Thoracic aorta (tissue), 2 donors: ENCODE measurements around the gene NFXL1. TPM values are rescaled to one million over a fixed set of nuclear protein-coding genes. Genes with fewer than 3 reads are reported as not detected.

Experiments
- ATAC-seq: fragments of 150-250 bp; one replicate; pipeline ENCODE4 v1.8.0; 2017; ENCODE audit warnings: low read depth; ENCODE audit not compliant: insufficient number of reproducible peaks, low FRiP score
- DNase-seq: peaks from one replicate; pipeline ENCODE4 v3.0.0-alpha.2; 2020; ENCODE audit warnings: low spot score
- H3K27ac ChIP-seq, 2 donors: fragments of 200-600 bp; sonication (generic); 1 replicate in 1 of 2; 2 replicates in 1 of 2; pipeline ENCODE4 v1.5.1; 2016; ENCODE audit warnings: mild to moderate bottlenecking in 2 of 2, moderate library complexity in 2 of 2
- H3K27me3 ChIP-seq: fragments of 200-600 bp; sonication (generic); replicated peaks from 2 replicates; pipeline ENCODE4 v1.6.0; 2016; ENCODE audit warnings: mild to moderate bottlenecking; ENCODE audit not compliant: insufficient read depth
- H3K36me3 ChIP-seq: fragments of 200-600 bp; sonication (generic); one replicate; pipeline ENCODE4 v1.5.1; 2016
- H3K4me1 ChIP-seq, 2 donors: fragments of 200-600 bp; sonication (generic); 1 replicate in 1 of 2; 2 replicates in 1 of 2; pipeline versions ENCODE4 v1.5.1 to v1.6.0; 2016; ENCODE audit warnings: low read depth in 2 of 2, mild to moderate bottlenecking in 1 of 2; ENCODE audit not compliant: control insufficient read depth in 1 of 2
- H3K4me3 ChIP-seq: fragments of 200-600 bp; sonication (generic); 2 replicates; pipeline ENCODE4 v1.5.1; 2016; ENCODE audit warnings: mild to moderate bottlenecking
- H3K9me3 ChIP-seq: fragments of 200-600 bp; sonication (generic); 2 replicates; pipeline ENCODE4 v1.5.1; 2016
- total RNA-seq, 2 donors: library from RNA; depleted of rRNA; stranded (reverse); fragments of >200 nt; gene quantifications; one replicate each; pipeline versions ENCODE4 v1.1.0 to v1.2.3, GENCODE V29; 2016
- TF ChIP-seq, protein P1 (sequence below): fragments of 200-600 bp; sonication (generic); IDR thresholded peaks from one replicate; pipeline ENCODE4 v1.5.1; 2019; ENCODE audit warnings: antibody characterized with exemption

The NFXL1 gene
- total RNA-seq, 2 donors from 2014 or later: 5.6 to 13.1 TPM

DNA sequence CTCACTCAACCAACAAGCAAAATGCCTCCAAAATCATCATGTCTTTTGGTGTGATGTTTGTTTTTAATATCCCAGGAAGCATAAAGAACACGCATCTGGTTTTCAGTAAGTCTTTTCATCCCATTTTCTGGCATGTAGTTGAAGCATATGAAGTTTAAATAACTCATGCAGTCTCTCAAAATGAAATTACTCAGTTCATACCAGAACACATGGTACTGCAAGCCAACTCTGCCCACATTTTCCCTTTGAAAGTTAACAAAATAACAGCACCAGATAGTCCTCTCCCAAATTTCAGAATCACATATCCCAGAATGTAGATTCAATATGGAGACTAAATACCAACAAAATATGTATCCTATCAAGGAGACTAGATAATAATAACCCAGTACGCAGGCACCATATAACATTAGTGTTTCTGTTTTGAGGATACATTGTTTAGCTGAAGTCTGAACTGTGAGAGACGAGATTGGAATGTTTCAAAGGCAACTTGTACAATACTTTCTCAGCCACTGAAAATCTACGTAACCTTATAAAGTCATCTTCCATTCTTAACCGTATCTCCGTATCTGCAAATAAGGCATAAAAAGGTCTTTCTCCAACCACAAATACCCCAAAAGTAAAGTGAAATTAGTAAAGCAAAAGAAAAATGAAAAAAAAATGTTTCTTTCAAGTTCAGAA is 99.6 kb downstream of the NFXL1 start:
- H3K27me3 ChIP-seq: no peaks in the 10 kb centered on the region
- no peak for ATAC-seq
- no peak for DNase-seq
- TF ChIP-seq, protein P1, sequence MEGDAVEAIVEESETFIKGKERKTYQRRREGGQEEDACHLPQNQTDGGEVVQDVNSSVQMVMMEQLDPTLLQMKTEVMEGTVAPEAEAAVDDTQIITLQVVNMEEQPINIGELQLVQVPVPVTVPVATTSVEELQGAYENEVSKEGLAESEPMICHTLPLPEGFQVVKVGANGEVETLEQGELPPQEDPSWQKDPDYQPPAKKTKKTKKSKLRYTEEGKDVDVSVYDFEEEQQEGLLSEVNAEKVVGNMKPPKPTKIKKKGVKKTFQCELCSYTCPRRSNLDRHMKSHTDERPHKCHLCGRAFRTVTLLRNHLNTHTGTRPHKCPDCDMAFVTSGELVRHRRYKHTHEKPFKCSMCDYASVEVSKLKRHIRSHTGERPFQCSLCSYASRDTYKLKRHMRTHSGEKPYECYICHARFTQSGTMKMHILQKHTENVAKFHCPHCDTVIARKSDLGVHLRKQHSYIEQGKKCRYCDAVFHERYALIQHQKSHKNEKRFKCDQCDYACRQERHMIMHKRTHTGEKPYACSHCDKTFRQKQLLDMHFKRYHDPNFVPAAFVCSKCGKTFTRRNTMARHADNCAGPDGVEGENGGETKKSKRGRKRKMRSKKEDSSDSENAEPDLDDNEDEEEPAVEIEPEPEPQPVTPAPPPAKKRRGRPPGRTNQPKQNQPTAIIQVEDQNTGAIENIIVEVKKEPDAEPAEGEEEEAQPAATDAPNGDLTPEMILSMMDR: no peak
- no peak overlapping the region for H3K4me3 ChIP-seq
- H3K36me3 ChIP-seq: no peaks in the 10 kb centered on the region
- H3K9me3 ChIP-seq: no peaks in the 10 kb centered on the region
- no peaks in the 10 kb centered on the region for H3K4me1 ChIP-seq
- H3K27ac ChIP-seq: no peak overlapping the region

DNA sequence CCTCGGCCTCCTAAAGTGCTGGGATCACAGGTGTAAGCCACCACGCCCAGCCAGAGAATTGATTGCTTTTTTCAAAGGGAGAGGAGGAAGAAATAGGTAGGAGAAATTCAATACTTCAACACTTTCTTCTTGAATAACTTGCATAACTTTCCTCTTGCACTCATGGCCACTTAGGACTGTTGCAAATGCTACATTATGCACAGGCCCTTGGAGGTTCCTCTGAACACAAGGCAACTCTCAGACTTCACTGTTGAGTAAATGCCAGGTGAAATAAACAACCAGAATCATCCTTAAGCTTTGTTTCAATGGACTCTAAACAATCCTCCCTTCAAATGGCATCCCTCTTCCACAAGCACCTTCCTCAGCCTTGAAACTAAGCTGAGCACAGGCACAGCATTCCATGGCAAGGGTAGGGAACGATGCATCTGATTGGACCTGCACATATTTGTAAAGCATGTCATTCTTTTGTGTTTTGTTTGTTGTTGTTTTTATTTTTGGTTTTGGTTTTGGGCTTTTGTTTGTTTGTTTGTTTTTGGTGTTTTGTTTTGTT is 104.7 kb downstream of the NFXL1 start:
- no peak for ATAC-seq
- Histone ChIP-seq H3K4me3 (no peak overlapping the region), H3K9me3 (no peaks in the 10 kb centered on the region), H3K27me3 (no peaks in the 10 kb centered on the region), H3K36me3 (no peaks in the 10 kb centered on the region), H3K4me1 (no peaks in the 10 kb centered on the region), H3K27ac (no peak overlapping the region)
- DNase-seq: no peak
- TF ChIP-seq, protein P1: no peak

DNA sequence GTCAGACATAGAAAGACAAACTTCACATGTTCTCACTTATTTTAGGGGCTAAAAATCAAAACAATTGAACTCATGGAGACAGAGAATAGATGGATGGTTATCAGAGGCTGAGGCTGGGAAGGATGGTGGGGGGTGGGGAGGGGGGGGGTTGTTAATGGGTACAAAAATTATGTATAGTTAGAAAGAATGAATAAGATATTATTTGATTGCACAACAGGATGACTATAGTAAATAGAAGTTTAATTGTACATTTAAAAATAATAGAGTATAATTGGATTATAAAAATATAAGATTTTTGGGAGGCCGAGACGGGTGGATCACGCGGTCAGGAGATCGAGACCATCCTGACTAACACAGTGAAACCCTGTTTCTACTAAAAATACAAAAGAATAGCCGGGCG is 109.8 kb downstream of the NFXL1 start:
- no peak for ATAC-seq
- TF ChIP-seq, protein P1: no peak
- H3K27me3 ChIP-seq: no peaks in the 10 kb centered on the region

DNA sequence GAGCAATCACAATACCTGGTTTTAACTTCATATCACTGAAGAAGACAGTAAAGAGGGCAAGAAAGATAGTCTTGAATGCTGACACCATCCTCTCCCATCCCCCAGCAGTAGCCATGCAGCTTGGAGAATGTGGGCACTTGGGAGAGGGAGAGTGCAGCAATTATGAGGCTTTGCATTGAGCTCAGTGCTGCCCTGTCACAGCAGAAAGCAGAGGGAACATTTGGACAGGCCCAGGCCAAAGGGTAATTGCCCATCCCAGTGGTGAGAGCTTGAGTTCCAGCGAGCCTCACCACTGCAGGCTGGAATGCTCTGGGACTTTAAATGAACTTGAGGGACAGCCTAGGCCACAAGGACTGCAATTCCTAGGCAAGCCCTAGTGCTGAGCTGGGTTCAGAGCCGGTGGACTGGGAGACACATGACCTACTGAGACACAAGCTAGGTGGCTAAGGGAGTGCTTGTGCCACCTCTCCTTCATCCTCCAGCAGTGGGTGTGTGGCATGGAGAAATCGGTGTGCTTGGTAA is 112.8 kb downstream of the NFXL1 start:
- H3K4me1 ChIP-seq: no peaks in the 10 kb centered on the region
- H3K27me3 ChIP-seq: no peaks in the 10 kb centered on the region
- no peak for ATAC-seq
- no peaks in the 10 kb centered on the region for H3K36me3 ChIP-seq
- H3K27ac ChIP-seq: no peak overlapping the region
- no peak overlapping the region for H3K4me3 ChIP-seq
- TF ChIP-seq, protein P1: no peak
- DNase-seq: no peak
- H3K9me3 ChIP-seq: no peaks in the 10 kb centered on the region

More for the DNA sequence above, 109.8 kb downstream of the NFXL1 start:
- Histone ChIP-seq H3K4me3 (no peak overlapping the region), H3K4me1 (no peaks in the 10 kb centered on the region), H3K27ac (no peak overlapping the region), H3K9me3 (no peaks in the 10 kb centered on the region), H3K36me3 (no peaks in the 10 kb centered on the region)
- no peak for DNase-seq

DNA sequence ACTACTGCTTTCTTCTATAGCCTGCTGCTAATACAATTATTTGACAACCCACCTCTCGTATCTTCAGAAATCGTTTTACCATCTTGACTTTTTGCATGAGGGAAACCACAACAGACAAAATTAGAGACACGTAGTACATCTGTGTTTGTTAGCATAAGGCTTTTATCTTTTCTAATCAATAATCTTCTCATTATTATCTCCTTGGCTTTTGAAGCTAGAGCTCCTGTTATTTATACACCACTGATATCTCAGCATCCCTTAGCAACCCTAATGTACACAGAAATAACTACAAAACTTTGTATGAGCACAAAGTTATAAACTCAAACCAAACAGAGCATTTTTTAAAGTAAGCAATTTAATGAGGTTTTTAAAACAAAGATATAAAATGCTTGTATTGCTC is 116.2 kb downstream of the NFXL1 start:
- Histone ChIP-seq H3K36me3 (no peaks in the 10 kb centered on the region), H3K4me1 (no peaks in the 10 kb centered on the region), H3K27ac (no peak overlapping the region), H3K4me3 (no peak overlapping the region), H3K27me3 (no peaks in the 10 kb centered on the region), H3K9me3 (no peaks in the 10 kb centered on the region)
- TF ChIP-seq, protein P1: no peak
- ATAC-seq: no peak
- DNase-seq: no peak

Other genes starting within 250 kb of the NFXL1 start
- gene CORIN, start 76.5 kb downstream of the NFXL1 start, total RNA-seq: 1 to 10 TPM in 1 of 2 donors, under 1 TPM in 1; 0.63 to 1.9 TPM
- under 1 TPM in 1 of 2 donors, not detected in 1; 0.28 TPM for gene CNGA1, start 102.1 kb upstream of the NFXL1 start, total RNA-seq
- gene NIPAL1, start 102.2 kb upstream of the NFXL1 start, total RNA-seq: 1 to 10 TPM in 1 of 2 donors, under 1 TPM in 1; 0.68 to 2.4 TPM
- gene TXK, start 219.7 kb upstream of the NFXL1 start, total RNA-seq: 1 to 10 TPM; 2.7 to 2.8 TPM